Measurements from ENCODE around the gene KCND2. TPM values are rescaled to one million over a fixed set of nuclear protein-coding genes. Genes with fewer than 3 reads are reported as not detected.

The KCND2 gene
- total and polyA plus RNA-seq, 7 donors: 0.04 to 2.7 (median 0.15) TPM

GRCh38 chr7:120480930-120481329 is 208.0 kb downstream of the KCND2 start:
- DNase-seq (no peak), ATAC-seq (no peak)
- Histone ChIP-seq H3K27me3 (ENCODE audit: insufficient read depth in 3 of 3, low read length in 2 of 3) (no peaks in the 10 kb centered on the region), H3K4me1 (no peaks in the 10 kb centered on the region), H3K36me3 (ENCODE audit: insufficient read depth in 1 of 2, low read depth in 1 of 2) (no peaks in the 10 kb centered on the region), H3K27ac (no peak overlapping the region), H3K9me3 (no peaks in the 10 kb centered on the region), H3K4me3 (no peak overlapping the region)
- 92 to 94% (median 93%) methylated on average over 5 of the region's 5 CpGs for WGBS, 3 donors
- intact Hi-C loops (cut with DNase I): no loop called here
- no peak for TF ChIP-seq CTCF (IDR thresholded peaks at IDR 0.05)

GRCh38 chr7:120486164-120486563 is 213.2 kb downstream of the KCND2 start:
- TF ChIP-seq CTCF (IDR thresholded peaks at IDR 0.05): no peak
- H3K27ac ChIP-seq: no peak overlapping the region
- no peak overlapping the region for H3K4me3 ChIP-seq
- intact Hi-C loops (cut with DNase I): no loop called here
- H3K36me3 ChIP-seq (ENCODE audit: insufficient read depth in 1 of 2, low read depth in 1 of 2): no peaks in the 10 kb centered on the region
- no peaks in the 10 kb centered on the region for H3K4me1 ChIP-seq
- 17 to 29% (median 24%) methylated on average over 1 of the region's 1 CpG for WGBS, 3 donors
- no peaks in the 10 kb centered on the region for H3K27me3 ChIP-seq (ENCODE audit: insufficient read depth in 3 of 3, low read length in 2 of 3)
- DNase-seq (no peak), ATAC-seq (no peak)
- H3K9me3 ChIP-seq: no peaks in the 10 kb centered on the region

GRCh38 chr7:120502132-120502531 is 229.2 kb downstream of the KCND2 start:
- intact Hi-C loops (cut with DNase I): no loop called here
- no peaks in the 10 kb centered on the region for H3K27me3 ChIP-seq (ENCODE audit: insufficient read depth in 3 of 3, low read length in 2 of 3)
- H3K27ac ChIP-seq: no peak overlapping the region
- no peak for TF ChIP-seq CTCF (IDR thresholded peaks at IDR 0.05)
- H3K36me3 ChIP-seq (ENCODE audit: insufficient read depth in 1 of 2, low read depth in 1 of 2): no peaks in the 10 kb centered on the region
- WGBS, 3 donors: 3 to 22% (median 7%) methylated on average over 1 of the region's 1 CpG
- DNase-seq (no peak), ATAC-seq (no peak)
- H3K9me3 ChIP-seq: no peaks in the 10 kb centered on the region
- no peaks in the 10 kb centered on the region for H3K4me1 ChIP-seq
- H3K4me3 ChIP-seq: no peak overlapping the region

GRCh38 chr7:120502825-120503224 is 229.8 kb downstream of the KCND2 start:
- H3K9me3 ChIP-seq: no peaks in the 10 kb centered on the region
- ATAC-seq (no peak), DNase-seq (no peak)
- 95 to 97% (median 96%) methylated on average over 1 of the region's 1 CpG for WGBS, 3 donors
- no peaks in the 10 kb centered on the region for H3K27me3 ChIP-seq (ENCODE audit: insufficient read depth in 3 of 3, low read length in 2 of 3)
- TF ChIP-seq CTCF (IDR thresholded peaks at IDR 0.05): no peak
- no peaks in the 10 kb centered on the region for H3K4me1 ChIP-seq
- H3K36me3 ChIP-seq (ENCODE audit: insufficient read depth in 1 of 2, low read depth in 1 of 2): no peaks in the 10 kb centered on the region
- intact Hi-C loops (cut with DNase I): no loop called here
- H3K27ac ChIP-seq: no peak overlapping the region
- no peak overlapping the region for H3K4me3 ChIP-seq

DNA sequence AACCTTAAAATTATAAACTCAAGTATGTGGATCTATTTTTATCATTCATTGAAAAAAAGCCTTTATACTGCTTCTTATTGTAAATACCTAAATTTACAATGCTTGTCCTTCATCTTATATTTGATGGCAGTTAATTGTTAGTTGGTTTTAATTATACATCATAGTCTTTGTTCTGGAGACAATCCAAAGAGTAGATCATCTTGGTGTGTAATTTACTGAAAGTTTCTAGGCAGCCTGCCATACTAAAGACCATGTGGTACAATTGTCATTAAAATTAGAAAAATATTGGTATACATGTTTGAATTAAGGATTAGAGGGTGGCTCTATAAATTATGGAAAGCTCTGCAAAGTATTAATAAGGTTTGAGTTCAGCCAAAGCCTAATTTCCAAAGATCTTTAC is 231.4 kb downstream of the KCND2 start:
- H3K4me3 ChIP-seq: no peak overlapping the region
- intact Hi-C loops (cut with DNase I): no loop called here
- H3K4me1 ChIP-seq: no peaks in the 10 kb centered on the region
- ATAC-seq (no peak), DNase-seq (no peak)
- TF ChIP-seq CTCF (IDR thresholded peaks at IDR 0.05): no peak
- H3K36me3 ChIP-seq (ENCODE audit: insufficient read depth in 1 of 2, low read depth in 1 of 2): no peaks in the 10 kb centered on the region
- H3K9me3 ChIP-seq: no peaks in the 10 kb centered on the region
- no peaks in the 10 kb centered on the region for H3K27me3 ChIP-seq (ENCODE audit: insufficient read depth in 3 of 3, low read length in 2 of 3)
- no peak overlapping the region for H3K27ac ChIP-seq
